Measurements from ENCODE around the gene FIGNL2. TPM values are rescaled to one million over a fixed set of nuclear protein-coding genes. Genes with fewer than 3 reads are reported as not detected.

The FIGNL2 gene
- total and polyA plus RNA-seq, 9 of the 15 experiments (the other 6 are each of a cell fraction or from before 2014, with no cell fraction given) = 0.01 TPM; not detected in 8

- TF ChIP-seq ZNF318 (IDR thresholded peaks at IDR 0.05; ENCODE audit: borderline replicate concordance in 1 of 2, low read depth in 1 of 2) (no peak; a peak in 1 of 4 replicates), GTF2B (IDR thresholded peaks at IDR 0.05; ENCODE audit: extremely low read depth, insufficient read length) (no peak), XRCC3 (IDR thresholded peaks at IDR 0.05) (no peak), ZNF408 (CRISPR knock-in tag; IDR thresholded peaks at IDR 0.05; ENCODE audit: low read depth) (no peak), CREBBP (IDR thresholded peaks at IDR 0.05; ENCODE audit: low read depth, low read length) (no peak), RBM34 (IDR thresholded peaks at IDR 0.05; ENCODE audit: borderline replicate concordance, insufficient read depth, low read length) (no peak), ZNF444 (CRISPR knock-in tag; IDR thresholded peaks at IDR 0.05) (no peak), HNRNPH1 (optimal IDR thresholded peaks at IDR 0.05; ENCODE audit: low read depth, low read length) (no peak), BHLHE40 (IDR thresholded peaks at IDR 0.05; ENCODE audit: low read length) (peak; percentile 53; the same call in 1 of the 2 replicates), ZKSCAN3 (CRISPR knock-in tag; IDR thresholded peaks at IDR 0.05) (no peak), CC2D1A (IDR thresholded peaks at IDR 0.05) (no peak), SAP30 (IDR thresholded peaks at IDR 0.05; ENCODE audit: borderline replicate concordance, insufficient read depth, low read depth, low read length, poor library complexity, severe bottlenecking) (no peak), KLF13 (tag; IDR thresholded peaks at IDR 0.05; ENCODE audit: borderline replicate concordance, low read depth) (no peak), ZNF785 (CRISPR knock-in tag; IDR thresholded peaks at IDR 0.05) (no peak), ZNF780A (CRISPR knock-in tag; IDR thresholded peaks at IDR 0.05) (no peak)
These were observed 37.6 kb upstream of the FIGNL2 start (continued) for GRCh38 chr12:51886021-51886710.

Data from K562 (cell line).